Non-pigmented ciliary epithelial cell (primary cell): ENCODE data around the gene PDZD2.

Experiments
- DNase-seq: peaks from one replicate; pipeline ENCODE4 v3.0.0-alpha.2; 2010; ENCODE audit warnings: low read depth

PDZD2 gene

GRCh38 chr5:31884896-31885295, 246.0 kb downstream of the PDZD2 start:
- no peak for DNase-seq

GRCh38 chr5:31886206-31886605, 247.3 kb downstream of the PDZD2 start:
- no peak for DNase-seq

- DNase-seq, result no peak
Observed at GRCh38 chr5:31887556-31887955, 248.6 kb downstream of the PDZD2 start.

- no peak for DNase-seq
Observed at GRCh38 chr5:31888564-31888963, 249.6 kb downstream of the PDZD2 start.

GRCh38 chr5:31889001-31889561, 250.2 kb downstream of the PDZD2 start:
- no peak for DNase-seq

- no peak for DNase-seq
Observed at GRCh38 chr5:31890046-31890445, 251.1 kb downstream of the PDZD2 start.

GRCh38 chr5:31894141-31894540, 255.2 kb downstream of the PDZD2 start:
- no peak for DNase-seq

- DNase-seq, result no peak
Observed at GRCh38 chr5:31895199-31895820, 256.4 kb downstream of the PDZD2 start.

GRCh38 chr5:31898036-31898632, 259.2 kb downstream of the PDZD2 start:
- DNase-seq, result no peak

GRCh38 chr5:31900296-31900865, 261.4 kb downstream of the PDZD2 start:
- no peak for DNase-seq

- no peak for DNase-seq
Observed at GRCh38 chr5:31901807-31902530, 263.0 kb downstream of the PDZD2 start.

- no peak for DNase-seq
Observed at GRCh38 chr5:31908396-31908795, 269.5 kb downstream of the PDZD2 start.

GRCh38 chr5:31909073-31909472, 270.1 kb downstream of the PDZD2 start:
- no peak for DNase-seq

- no peak for DNase-seq
Observed at GRCh38 chr5:31911291-31912265, 272.6 kb downstream of the PDZD2 start.

- DNase-seq, result no peak
Observed at GRCh38 chr5:31913808-31914207, 274.9 kb downstream of the PDZD2 start.

- no peak for DNase-seq
Observed at GRCh38 chr5:31916327-31916726, 277.4 kb downstream of the PDZD2 start.

- DNase-seq, result no peak
Observed at GRCh38 chr5:31918739-31919138, 279.8 kb downstream of the PDZD2 start.

GRCh38 chr5:31921852-31922305, 282.9 kb downstream of the PDZD2 start:
- peak; percentile 72 for DNase-seq

GRCh38 chr5:31924005-31924404, 285.1 kb downstream of the PDZD2 start:
- no peak for DNase-seq

GRCh38 chr5:31931874-31932273, 292.9 kb downstream of the PDZD2 start:
- no peak for DNase-seq

- DNase-seq, result no peak
Observed at GRCh38 chr5:31934156-31934555, 295.2 kb downstream of the PDZD2 start.
